HG03064 (cell line): ENCODE measurements around the gene SLC10A1.

Source experiments
- ATAC-seq: cut with Tn5 transposase; IDR thresholded peaks from one replicate; pipeline ENCODE4 v1.9.1; 2021; ENCODE audit warnings: low read depth; ENCODE audit not compliant: unreplicated experiment

SLC10A1 gene

DNA sequence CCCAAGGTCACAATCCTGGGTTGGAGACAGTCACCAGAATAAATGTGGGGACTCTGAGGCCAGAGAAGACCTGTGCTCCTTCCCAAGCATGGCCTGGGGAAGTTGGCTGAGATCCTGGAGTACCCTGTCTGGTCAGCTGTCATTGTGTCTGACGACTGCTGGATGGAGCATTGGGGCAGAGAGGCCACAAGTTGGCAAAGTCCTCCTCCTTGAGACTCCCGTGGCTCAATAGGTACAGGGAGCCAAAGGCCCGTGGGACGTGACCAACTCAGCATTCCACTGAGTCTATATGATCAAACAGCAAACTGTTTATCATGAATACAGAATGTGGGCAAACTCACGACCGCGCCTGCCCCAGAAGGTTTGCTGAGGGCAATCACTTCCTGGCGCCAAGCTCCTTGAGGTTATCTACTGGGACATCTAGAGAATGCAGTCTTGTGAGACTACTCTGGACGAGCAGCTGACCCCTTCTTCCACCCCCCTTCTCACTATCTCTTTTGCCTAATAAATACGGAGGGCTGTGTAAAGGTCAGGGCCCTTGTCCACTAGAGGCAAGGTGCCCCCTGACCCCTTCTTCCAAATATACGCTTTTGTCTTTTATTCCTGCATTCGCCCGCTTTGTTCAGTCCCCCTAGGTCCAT, 14.3 kb upstream of the SLC10A1 start:
- no peak for ATAC-seq

DNA sequence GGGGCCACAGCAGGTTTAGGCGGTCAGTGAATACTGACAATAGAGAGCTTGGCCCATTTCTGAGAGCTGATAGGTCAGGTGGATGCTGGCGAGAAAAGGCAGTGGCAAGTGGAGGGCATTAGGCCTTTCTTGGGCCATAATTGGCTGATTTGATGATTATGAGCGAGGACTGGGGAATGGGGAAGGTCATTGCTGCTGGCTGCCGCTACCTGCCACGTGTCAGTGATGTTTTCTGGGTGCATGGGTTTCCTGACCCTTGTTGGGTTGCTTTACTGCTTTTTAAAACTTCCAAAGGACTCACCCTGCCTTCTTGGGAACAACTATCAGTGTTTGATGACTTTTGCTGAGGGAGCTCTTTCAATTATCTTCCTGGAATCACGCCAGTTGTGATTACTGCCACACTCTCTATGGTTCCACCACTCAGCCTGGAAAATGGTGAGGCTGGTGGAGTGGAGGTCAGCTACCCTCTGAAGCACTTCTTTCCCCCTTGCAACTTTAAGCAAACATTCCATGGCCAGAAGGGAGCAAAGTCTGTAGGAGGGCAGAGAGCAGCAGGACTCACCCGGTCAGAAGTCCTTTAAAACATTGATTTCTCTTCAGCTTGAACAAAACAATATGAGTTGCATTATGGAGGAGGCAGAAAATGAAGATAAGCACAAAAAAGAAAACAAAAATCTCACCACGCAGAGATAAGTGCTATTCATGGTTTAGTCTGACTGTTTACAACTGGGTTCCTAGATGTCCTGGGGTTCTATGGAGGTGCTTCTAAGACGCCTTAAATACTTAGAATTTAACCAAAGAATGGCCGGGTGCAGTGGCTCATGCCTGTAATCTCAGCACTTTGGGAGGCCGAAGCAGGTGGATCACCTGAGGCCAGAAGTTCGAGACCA, 12.1 kb upstream of the SLC10A1 start:
- ATAC-seq: no peak

DNA sequence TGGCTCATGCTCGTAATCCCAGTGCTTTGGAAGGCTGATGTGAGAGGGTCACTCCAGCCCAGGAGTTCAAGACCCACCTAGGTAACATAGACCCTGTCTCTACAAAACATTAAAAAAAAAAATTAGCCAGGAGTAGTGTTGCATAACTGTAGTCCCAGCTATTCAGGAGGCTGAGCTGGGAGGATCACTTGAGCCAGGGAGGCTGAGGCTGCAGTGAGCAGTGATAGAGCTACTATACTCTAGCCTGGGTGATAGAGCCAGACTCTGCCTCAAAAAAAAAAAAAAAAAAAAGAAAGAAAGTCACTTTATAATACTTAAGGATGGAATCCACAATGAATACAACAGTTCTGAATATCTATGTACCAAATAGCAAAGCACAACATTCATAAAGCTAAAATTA, 10.2 kb upstream of the SLC10A1 start:
- ATAC-seq: no peak

DNA sequence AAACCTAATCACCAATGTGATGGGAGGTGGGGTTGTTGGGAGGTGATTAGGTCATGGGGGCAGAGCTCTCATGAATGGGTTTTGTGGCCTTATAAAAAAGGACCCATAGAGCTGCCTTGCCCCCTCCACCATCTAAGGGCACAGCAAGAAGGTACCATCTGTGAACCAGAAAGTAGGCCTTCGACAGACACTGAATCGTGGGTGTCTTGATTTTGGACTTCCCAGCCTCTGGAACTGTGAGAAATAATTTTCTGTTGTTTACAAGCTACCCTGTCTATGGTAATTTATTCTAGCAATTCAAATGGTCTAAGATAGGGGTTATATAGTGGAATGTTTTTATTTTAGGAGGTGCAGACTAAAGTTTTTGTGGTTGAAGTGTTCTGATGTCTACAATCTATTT, 7.9 kb upstream of the SLC10A1 start:
- ATAC-seq: no peak

DNA sequence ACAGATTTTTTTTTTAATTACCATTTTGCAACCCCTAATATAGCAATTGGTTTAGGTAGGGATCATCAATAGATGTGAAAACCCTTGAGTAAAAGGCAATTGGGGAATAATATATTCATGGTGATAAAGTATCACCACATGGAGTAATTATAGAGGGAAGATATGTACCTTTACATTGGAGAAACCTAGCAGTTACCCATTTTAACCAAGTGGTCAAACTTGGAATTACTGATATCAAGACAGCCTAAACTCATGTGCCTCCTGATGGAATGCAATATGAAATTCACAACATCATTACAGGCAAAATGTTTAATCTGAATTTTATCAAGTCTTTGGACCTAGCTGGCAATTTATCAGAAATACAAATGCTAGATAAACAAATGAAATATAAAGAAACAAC, 6.7 kb upstream of the SLC10A1 start:
- ATAC-seq: no peak

DNA sequence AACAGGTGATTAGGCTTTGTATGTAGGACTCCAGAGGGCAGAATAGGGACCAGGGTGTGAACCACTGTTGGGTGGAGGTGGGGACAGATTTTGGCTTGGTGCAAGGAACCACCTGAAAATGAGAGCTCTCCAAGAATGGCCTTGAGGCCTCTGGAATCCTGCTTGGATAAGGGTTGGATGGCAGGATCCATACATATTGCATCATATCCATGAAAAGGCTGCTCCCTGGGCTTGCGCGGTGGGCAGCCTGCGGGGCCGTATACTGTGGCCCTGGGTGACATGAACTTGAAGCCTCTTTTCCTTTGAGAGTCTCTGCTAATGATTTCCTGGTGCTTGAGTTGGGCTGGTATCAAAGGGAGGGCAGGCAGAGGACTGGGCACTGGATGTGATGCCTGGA, 1.3 kb upstream of the SLC10A1 start:
- ATAC-seq: no peak

DNA sequence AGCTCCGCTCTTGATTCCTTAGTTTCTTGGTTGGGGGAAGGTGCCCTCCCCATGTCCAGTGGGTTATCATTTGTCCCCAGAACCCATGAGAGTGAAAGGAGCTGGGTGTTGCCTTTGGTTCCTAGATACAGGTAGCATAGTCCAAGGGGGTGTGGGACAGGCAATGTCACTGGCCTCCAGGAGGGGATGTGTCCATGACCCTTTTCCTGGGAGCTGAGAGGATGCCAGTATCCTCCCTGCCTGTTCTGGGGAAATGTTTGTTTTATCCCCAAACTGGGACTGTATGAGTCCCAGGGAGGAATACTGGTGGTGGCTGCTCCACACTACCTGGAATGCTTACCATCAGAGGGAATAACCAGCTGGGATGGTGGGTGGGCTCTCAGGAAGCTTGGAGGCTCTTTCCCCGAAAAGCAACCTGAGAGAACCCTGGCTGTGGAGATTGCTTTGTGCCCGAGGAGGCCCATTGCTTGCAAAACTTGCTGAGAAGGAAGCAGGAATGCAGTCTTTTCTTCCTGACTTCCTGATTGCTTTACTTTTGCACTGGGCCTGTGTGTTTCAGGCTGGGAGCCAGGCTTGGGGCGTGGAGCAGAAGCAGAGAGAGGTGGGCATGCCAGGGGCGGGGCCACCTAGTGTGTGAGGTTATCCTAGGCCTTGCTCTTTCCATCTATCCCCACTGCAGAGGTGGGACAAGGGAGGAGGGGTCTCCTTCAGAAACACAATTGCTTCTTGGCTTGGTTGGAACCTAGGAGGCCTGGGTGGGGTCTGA, 715 bp upstream of the SLC10A1 start:
- ATAC-seq: no peak

DNA sequence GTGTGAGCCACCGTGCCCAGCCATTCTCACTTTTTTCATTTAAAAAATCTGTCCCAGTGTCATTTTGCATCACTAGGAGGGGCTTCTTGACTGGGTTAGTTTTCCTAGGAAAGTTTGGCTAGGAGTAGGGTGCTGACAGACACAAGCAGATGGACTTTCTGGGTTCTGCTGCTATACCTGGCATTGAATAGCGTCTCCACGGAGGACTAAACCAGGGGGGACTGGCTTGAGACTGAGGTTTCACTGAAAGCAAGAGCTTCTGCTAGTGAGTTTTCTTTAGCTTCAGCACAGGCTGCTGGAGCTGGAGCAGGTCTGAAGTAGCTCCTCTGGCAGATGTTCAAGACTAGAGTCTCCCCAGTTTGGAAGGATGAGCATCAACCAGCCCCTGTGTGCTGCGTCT, 1.4 kb downstream of the SLC10A1 start:
- ATAC-seq: no peak

DNA sequence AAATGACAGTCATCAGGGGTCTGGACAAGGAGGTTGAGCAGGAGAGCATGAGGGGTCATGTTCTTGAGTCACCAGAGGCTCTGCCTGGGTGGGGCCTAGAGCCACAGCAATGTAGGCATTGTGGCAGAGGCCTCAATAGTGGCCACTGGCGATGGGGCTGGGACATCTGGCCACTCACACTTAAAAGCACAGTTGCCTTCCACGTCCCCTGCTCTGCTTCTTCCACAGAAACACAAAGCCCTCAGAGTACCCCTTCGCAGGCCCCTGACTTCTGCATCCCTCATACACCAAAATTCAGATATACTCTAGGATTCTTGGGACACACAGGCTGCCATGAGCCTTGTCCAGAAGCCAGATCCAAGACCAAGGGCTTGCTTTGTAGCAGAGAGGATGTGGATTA, 2.2 kb downstream of the SLC10A1 start:
- ATAC-seq: no peak

DNA sequence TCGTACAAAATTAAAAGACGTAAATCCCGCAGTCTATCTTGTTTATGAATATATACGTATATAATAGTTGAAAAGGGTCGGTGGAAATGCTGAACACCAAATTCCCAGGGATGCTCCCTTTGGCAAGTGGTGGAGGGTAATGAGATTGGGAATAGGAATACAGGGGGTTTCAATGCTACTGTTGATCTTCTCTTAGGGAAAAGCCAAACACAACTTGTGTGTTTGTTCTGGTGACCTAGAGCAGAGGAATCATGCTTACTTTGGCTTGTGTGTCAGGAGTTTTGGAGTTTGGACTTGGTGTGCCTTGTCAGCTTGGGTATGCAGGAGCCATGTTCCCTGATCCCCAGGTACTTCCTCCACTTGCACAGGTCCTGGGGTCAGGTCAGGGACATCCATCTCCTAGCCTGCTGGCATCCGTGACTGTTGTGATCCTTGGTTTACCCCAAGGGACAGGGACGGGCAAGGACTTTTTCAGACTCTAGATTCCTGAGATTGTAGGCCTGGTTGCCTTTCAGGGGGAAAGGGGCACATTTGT, 4.1 kb downstream of the SLC10A1 start:
- ATAC-seq: no peak

DNA sequence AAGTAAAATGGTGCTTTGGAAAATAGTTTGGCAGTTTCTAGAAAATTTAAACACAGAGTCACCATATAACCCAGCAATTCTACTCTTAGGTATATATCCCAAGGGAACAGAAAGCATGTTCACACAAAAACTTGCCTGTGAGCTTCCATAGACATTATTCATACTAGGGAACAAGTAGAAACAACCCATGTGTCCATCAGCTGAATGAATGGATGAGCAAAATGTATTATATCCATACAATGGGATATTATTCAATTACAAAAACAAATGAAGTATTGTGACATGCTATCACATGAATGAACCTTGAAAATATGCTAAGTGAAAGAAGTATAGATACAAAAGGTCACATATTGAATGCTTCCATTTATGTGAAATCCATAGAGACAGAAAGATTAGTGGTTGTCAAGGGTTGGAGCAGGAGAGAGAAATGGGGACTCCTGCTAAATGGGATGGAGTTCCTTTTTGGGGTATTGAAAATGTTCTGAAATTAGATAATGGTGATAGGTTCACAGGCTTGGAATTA, 7.9 kb downstream of the SLC10A1 start:
- no peak for ATAC-seq

DNA sequence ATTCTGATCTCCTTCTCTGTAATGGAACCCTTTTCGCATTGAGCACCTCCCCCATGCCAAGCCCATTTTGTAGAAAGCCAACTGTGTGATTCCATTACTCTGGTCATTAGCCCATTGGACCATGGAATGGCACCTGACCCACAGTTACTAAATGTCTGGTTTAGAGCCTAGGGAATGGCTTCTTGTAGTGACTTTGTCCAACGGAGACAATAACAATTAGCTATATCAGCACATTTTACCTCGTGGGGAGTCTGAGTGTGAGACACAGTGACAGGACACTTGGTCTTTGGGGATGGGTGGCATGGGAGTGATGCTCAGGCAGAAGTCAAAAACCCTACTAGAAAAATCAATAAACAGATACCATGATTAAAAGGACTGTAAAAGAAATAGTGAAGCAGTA, 10.4 kb downstream of the SLC10A1 start:
- no peak for ATAC-seq

DNA sequence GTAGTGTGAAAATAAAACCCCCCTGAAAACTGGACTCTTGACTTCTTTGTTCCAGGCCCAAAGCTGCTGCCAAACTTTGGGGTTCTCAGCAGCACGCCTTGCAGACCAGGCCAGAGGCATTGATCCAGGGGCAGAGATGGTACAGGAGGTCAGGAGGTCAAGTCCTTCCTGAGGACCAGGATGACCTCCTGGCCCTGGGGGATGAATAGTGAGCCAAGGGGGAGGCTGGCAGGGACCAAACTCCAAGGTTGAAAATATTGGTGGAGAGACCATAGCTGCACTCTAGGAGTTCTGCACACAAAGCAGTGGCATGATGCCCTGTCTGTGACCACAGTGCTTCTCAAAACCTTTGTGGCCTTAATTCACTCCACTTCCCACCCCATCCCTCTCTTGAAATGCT, 12.1 kb downstream of the SLC10A1 start:
- no peak for ATAC-seq

DNA sequence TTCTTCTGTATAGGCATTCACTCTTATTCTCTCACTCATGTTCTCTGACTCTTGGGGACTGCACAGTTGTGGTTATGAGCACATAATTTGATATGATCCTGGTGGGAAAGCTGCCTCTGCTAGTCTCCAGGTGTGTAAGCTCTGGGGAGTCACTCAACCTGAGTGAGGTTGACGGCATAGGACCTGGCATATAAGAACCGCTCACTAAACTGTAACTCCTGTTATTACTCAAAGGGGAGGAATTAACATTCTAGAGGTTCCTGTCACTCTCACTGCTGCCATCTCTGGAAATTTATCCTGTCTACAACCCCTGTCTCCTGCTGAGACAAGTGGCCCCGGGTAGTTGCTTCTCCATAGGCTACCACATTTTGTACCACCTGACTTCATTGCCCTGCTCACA, 16.1 kb downstream of the SLC10A1 start:
- no peak for ATAC-seq

DNA sequence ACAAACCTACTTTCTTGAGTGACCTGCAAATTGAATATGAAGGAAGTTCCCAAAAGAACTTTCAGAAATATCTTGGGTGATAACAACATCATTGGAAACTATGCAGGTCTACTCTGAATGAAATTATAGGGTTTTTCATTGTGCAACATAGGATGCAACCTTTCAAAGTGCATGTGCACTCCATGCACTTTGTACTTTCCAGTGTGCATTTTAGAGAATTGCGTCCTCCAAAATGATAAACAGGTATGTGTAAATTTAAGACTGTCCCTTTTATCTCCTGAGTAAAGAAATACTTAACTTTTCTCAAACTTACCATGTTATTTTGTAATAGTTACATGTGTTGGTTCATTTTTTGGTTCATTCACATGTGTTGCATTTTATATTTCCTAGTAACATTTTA, 16.9 kb downstream of the SLC10A1 start:
- no peak for ATAC-seq

DNA sequence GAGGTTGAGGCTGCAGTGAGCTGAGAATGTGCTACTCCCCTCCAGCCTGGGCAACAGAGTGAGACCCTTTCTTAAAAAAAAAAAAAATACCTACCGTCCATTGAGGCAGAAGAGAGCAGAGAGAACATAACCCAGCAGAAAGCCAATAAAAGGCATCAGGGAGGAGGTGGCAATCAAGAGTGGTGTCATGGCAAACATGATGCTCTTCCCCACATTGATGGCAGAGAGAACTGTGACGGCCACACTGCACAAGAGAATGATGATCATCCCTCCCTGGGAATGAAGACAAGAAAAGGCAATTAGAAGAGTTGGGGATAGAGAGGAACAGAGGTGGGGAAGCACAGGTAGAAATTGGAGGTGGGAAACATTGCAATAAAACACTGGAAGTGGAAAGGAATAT, 18.0 kb downstream of the SLC10A1 start:
- no peak for ATAC-seq

DNA sequence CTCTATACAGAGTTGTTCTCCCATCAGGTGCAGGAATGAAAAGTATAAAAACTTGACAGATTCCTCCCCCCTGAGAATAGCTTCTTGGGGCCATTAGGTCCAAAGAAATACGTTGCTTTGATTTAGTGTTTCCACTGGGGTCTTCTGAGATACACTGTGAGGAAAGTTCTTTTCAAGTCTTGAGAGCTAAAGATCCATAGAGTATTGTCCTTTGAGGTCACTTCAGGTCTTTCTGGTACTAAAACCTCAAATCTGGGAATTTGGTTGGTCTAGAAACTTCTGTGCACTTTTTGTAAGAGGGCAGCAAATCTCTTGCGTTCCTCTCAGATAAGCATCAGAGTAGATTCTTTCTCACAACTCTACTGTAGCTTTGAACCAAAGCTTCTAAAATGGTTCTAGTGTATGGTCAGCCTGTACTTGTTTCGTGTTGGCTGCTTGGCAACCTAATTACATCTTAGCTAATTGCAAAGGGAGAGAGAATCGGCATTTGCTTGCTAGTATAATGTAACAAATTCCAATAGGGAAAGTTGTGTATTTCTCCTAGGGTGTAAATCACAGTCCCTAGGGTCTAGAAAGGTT, 20.1 kb downstream of the SLC10A1 start:
- no peak for ATAC-seq

DNA sequence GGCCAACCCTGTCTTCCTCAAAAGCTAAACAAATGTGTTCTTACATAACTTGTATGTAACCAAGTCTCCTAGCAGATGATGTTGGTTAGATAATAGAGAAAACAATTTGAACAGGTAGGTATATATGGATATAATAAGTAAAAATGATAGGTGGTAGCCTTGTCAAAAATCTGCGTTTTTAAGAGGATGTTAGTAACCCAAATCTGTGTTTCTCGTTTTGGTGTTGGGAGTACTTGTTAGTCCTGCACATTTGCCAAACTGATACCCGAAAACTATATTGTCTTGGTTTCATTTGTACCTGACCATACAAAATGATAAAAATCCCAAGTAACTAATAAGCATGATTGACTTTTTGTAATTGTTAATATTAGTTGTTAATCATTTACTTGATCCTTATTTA, 22.0 kb downstream of the SLC10A1 start:
- no peak for ATAC-seq

DNA sequence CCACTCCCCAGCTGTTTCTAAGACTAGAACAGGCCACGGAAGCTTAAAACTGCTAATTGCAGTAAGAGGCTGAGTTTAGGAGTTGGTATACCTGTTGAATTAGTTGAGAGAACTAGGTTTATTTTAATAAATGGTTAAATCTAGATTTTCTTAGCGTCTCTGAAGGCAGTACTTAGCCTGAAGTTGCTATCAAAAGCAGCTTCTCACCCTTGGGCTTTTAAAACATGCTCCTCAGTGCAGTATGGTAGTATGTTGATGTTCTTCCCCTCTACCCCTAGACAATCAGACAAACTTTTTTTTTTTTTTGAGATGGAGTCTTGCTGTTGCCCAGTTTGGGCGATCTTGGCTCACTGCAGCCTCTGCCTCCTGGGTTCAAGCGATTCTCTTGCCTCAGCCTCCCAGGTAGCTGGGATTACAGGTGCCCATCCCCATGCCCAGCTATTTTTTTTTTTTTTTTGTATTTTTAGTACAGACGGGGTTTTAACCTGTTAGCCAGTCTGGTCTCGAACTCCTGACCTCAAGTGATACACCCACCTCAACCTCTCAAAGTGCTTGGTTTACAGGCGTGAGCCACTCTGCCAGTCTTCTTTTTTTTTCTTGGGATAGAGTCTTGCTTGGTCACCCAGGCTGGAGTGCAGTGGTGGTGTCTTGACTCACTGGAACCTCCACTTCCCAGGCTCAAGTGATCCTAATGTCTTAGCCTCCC, 23.3 kb downstream of the SLC10A1 start:
- ATAC-seq: no peak
